Astrocyte (in vitro differentiated cells and primary cell): ENCODE measurements around the gene FAM200B. TPM values are rescaled to one million over a fixed set of nuclear protein-coding genes. Genes with fewer than 3 reads are reported as not detected.

Source experiments
- DNase-seq: peaks from one replicate; pipeline ENCODE4 v3.0.0-alpha.2; 2010; ENCODE audit warnings: low read depth
- FAIRE-seq: peaks from 2 replicates; lab custom pipeline; 2011; peaks lifted over from hg19 to GRCh38; lab: Jason Lieb, UNC
- H2AFZ ChIP-seq: 2 replicates; pipeline ENCODE4 v1.6.0; 2012; ENCODE audit warnings: low read depth, low read length, inconsistent platforms
- H3K27ac ChIP-seq: 2 replicates; pipeline ENCODE4 v1.5.1; 2011; ENCODE audit warnings: low read depth, low read length, inconsistent platforms
- H3K27me3 ChIP-seq: 2 replicates; pipeline ENCODE4 v1.6.0; 2011; ENCODE audit warnings: low read length, inconsistent platforms; ENCODE audit not compliant: insufficient read depth
- H3K36me3 ChIP-seq: 2 replicates; pipeline ENCODE4 v1.5.1; 2011; ENCODE audit warnings: low read length, inconsistent platforms; ENCODE audit not compliant: insufficient read depth
- H3K4me1 ChIP-seq: 2 replicates; pipeline ENCODE4 v1.5.1; 2011; ENCODE audit warnings: low read length, inconsistent platforms; ENCODE audit not compliant: insufficient read depth
- H3K4me2 ChIP-seq: 2 replicates; pipeline ENCODE4 v1.6.0; 2012; ENCODE audit warnings: low read length, inconsistent platforms
- H3K4me3 ChIP-seq: 2 replicates; pipeline ENCODE4 v1.5.1; 2011; ENCODE audit warnings: low read depth, mild to moderate bottlenecking, low read length, inconsistent platforms; ENCODE audit not compliant: insufficient read depth
- H3K79me2 ChIP-seq: 2 replicates; pipeline ENCODE4 v1.6.0; 2012; ENCODE audit warnings: mild to moderate bottlenecking, low read length, inconsistent platforms; ENCODE audit not compliant: insufficient read depth
- H3K9ac ChIP-seq: 2 replicates; pipeline ENCODE4 v1.6.0; 2012; ENCODE audit warnings: mild to moderate bottlenecking, low read length, inconsistent platforms
- H3K9me3 ChIP-seq: 2 replicates; pipeline ENCODE4 v1.5.1; 2012; ENCODE audit warnings: low read depth, mild to moderate bottlenecking, low read length, inconsistent platforms; ENCODE audit not compliant: insufficient read depth
- H4K20me1 ChIP-seq: 2 replicates; pipeline ENCODE4 v1.6.0; 2012; ENCODE audit warnings: low read length, inconsistent platforms; ENCODE audit not compliant: insufficient read depth
- H3K27ac Mint-ChIP-seq: one replicate; pipeline ENCODE4 v1.8.0; 2021; ENCODE audit warnings: mild to moderate bottlenecking, mixed read lengths; ENCODE audit not compliant: unreplicated experiment
- H3K27me3 Mint-ChIP-seq: one replicate; pipeline ENCODE4 v1.8.0; 2021; ENCODE audit warnings: low read depth, mixed read lengths; ENCODE audit not compliant: unreplicated experiment
- H3K36me3 Mint-ChIP-seq: one replicate; pipeline ENCODE4 v1.8.0; 2021; ENCODE audit warnings: low read depth, mixed read lengths; ENCODE audit not compliant: unreplicated experiment
- H3K4me1 Mint-ChIP-seq: one replicate; pipeline ENCODE4 v1.8.0; 2021; ENCODE audit warnings: low read depth, mixed read lengths; ENCODE audit not compliant: unreplicated experiment
- H3K4me3 Mint-ChIP-seq: one replicate; pipeline ENCODE4 v1.8.0; 2021; ENCODE audit warnings: mild to moderate bottlenecking, moderate library complexity, mixed read lengths; ENCODE audit not compliant: unreplicated experiment
- H3K9me3 Mint-ChIP-seq: one replicate; pipeline ENCODE4 v1.8.0; 2021; ENCODE audit warnings: mild to moderate bottlenecking, mixed read lengths; ENCODE audit not compliant: unreplicated experiment
- EZH2 ChIP-seq: IDR thresholded peaks from 2 replicates; pipeline ENCODE4 v1.6.1; 2012; ENCODE audit warnings: mild to moderate bottlenecking, low read length, inconsistent platforms; ENCODE audit not compliant: insufficient read depth
- total RNA-seq: library from RNA; stranded (reverse); gene quantifications from 2 replicates; pipeline ENCODE4 v1.2.1, GENCODE V29; 2021
- TF ChIP-seq, protein P1 (sequence below): IDR thresholded peaks from 2 replicates; pipeline ENCODE4 v1.5.1; 2011; ENCODE audit warnings: low read depth, mild to moderate bottlenecking, inconsistent platforms, low read length, moderate library complexity; ENCODE audit not compliant: insufficient read depth

FAM200B gene
- total RNA-seq, 1 donor from 2014 or later = 74.7 TPM

DNA sequence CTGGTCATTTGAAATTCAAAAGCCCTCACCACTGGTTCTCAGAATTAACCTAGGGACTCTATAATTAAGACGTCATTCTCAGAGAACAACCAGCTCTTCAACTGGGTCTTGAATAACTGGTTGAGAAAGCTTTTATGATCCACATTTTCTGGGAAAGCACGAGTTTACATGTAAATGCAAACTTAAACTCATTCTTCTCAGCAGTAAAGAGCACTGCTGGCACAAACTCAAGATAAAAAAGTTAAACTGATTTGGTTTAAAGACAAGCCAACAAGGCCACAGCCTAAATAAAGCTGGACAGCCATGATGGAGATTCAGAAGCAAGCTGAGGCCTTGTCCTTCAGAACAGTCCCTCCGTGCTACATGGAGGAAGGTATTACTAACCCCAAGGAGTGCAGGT is 34.5 kb downstream of the FAM200B start:
- H3K4me3 Mint-ChIP-seq = no peak overlapping the region
- H3K36me3 Mint-ChIP-seq = no peaks in the 10 kb centered on the region
- H3K27me3 Mint-ChIP-seq = no peaks in the 10 kb centered on the region
- no peaks in the 10 kb centered on the region for H3K79me2 ChIP-seq
- no peak overlapping the region for H3K9ac ChIP-seq
- no peak for FAIRE-seq
- H4K20me1 ChIP-seq = no peaks in the 10 kb centered on the region
- H3K4me3 ChIP-seq = no peak overlapping the region
- DNase-seq = no peak
- peaks cover 24% of the 10 kb centered on the region for H3K4me1 ChIP-seq
- peaks cover 25% of the 10 kb centered on the region for H3K4me1 Mint-ChIP-seq
- H3K4me2 ChIP-seq = no peak overlapping the region
- H3K9me3 ChIP-seq = no peaks in the 10 kb centered on the region
- no peaks in the 10 kb centered on the region for H3K9me3 Mint-ChIP-seq
- no peaks in the 10 kb centered on the region for H3K27me3 ChIP-seq
- peaks cover 4% of the 10 kb centered on the region for H3K36me3 ChIP-seq
- no peak overlapping the region for H3K27ac Mint-ChIP-seq
- no peak overlapping the region for H3K27ac ChIP-seq
- no peak overlapping the region for H2AFZ ChIP-seq
- TF ChIP-seq EZH2 = no peak
- TF ChIP-seq, protein P1, sequence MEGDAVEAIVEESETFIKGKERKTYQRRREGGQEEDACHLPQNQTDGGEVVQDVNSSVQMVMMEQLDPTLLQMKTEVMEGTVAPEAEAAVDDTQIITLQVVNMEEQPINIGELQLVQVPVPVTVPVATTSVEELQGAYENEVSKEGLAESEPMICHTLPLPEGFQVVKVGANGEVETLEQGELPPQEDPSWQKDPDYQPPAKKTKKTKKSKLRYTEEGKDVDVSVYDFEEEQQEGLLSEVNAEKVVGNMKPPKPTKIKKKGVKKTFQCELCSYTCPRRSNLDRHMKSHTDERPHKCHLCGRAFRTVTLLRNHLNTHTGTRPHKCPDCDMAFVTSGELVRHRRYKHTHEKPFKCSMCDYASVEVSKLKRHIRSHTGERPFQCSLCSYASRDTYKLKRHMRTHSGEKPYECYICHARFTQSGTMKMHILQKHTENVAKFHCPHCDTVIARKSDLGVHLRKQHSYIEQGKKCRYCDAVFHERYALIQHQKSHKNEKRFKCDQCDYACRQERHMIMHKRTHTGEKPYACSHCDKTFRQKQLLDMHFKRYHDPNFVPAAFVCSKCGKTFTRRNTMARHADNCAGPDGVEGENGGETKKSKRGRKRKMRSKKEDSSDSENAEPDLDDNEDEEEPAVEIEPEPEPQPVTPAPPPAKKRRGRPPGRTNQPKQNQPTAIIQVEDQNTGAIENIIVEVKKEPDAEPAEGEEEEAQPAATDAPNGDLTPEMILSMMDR = no peak

DNA sequence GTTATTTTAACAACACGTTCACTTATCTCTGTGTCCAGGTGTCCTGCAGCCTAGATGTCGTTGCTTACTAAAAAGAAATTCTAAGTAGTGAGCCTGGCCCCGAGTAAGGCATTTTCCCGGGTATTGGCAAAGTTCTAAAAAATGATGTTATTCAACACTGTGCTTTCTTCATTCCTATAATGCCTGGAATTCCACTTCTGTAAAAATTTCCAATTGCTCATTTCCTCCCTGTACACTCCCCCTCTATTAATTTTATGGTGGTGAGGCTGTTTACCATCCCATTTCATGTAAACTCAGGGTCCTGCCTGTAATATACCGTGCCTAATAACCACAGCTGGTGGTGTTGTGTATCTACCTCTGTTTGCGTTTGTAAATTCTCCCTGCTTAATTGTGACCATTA is 35.5 kb downstream of the FAM200B start:
- H3K27ac ChIP-seq = peak overlapping the region; percentile 52
- H3K79me2 ChIP-seq = no peaks in the 10 kb centered on the region
- H3K9me3 ChIP-seq = no peaks in the 10 kb centered on the region
- H3K27me3 ChIP-seq = no peaks in the 10 kb centered on the region
- no peak overlapping the region for H3K4me3 ChIP-seq
- H3K27ac Mint-ChIP-seq = peak overlapping the region; percentile 44
- TF ChIP-seq, protein P1 = no peak
- no peak for TF ChIP-seq EZH2
- no peak overlapping the region for H3K4me3 Mint-ChIP-seq
- peak; percentile 68 for FAIRE-seq
- peak overlapping the region; percentile 55 for H3K4me2 ChIP-seq
- peak overlapping the region; percentile 23 for H2AFZ ChIP-seq
- H3K36me3 Mint-ChIP-seq = peaks cover 1% of the 10 kb centered on the region
- H3K9me3 Mint-ChIP-seq = no peaks in the 10 kb centered on the region
- peaks cover 24% of the 10 kb centered on the region for H3K4me1 ChIP-seq
- H3K36me3 ChIP-seq = peaks cover 4% of the 10 kb centered on the region
- no peaks in the 10 kb centered on the region for H3K27me3 Mint-ChIP-seq
- peak; percentile 66 for DNase-seq
- no peaks in the 10 kb centered on the region for H4K20me1 ChIP-seq
- peaks cover 25% of the 10 kb centered on the region for H3K4me1 Mint-ChIP-seq
- peak overlapping the region; percentile 17 for H3K9ac ChIP-seq

DNA sequence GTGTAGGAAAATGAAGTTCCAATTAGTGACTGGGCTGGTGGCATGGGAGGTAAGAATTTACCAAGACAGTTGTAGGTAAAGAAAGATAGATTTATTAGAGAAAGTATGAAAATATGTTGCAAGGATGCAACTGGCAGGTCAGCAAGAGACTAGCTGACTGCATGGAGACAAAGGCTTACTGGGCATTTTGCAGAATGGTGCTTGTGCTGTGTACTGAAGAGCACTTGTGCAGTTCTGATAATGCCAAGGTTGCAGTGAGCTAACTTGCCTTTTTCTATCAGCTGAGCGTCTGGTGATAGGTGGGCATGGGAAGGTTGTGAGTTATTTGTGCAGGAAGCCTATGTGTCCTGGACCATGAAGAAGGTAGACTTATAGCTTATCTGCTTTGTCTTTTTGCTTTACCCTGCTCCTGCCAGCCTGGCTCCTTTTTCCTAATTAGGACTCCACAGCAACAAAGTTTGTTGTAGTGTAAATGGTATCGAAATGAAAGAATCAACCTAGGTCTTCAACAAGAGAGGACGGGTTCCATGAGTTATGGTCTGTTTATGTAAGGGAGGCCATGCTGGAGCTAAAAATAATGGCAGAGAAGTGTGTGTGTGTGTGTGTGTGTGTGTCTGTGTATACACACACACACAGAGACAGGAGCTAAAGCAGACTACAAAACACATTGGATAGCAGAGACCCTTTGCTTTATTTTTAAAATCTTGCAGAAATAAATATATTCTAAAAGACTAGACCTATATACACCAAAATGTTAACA is 36.2 kb downstream of the FAM200B start:
- DNase-seq (no peak), FAIRE-seq (no peak)
- TF ChIP-seq EZH2 = no peak
- TF ChIP-seq, protein P1 = no peak
- no peaks in the 10 kb centered on the region for H3K27me3 Mint-ChIP-seq
- H3K9me3 ChIP-seq = no peaks in the 10 kb centered on the region
- H3K4me1 ChIP-seq = peaks cover 24% of the 10 kb centered on the region
- no peak overlapping the region for H3K4me3 Mint-ChIP-seq
- H3K36me3 Mint-ChIP-seq = peaks cover 3% of the 10 kb centered on the region
- no peaks in the 10 kb centered on the region for H3K9me3 Mint-ChIP-seq
- no peak overlapping the region for H2AFZ ChIP-seq
- no peaks in the 10 kb centered on the region for H3K79me2 ChIP-seq
- no peak overlapping the region for H3K4me2 ChIP-seq
- H3K9ac ChIP-seq = no peak overlapping the region
- no peak overlapping the region for H3K27ac Mint-ChIP-seq
- H3K4me1 Mint-ChIP-seq = peaks cover 25% of the 10 kb centered on the region
- H3K36me3 ChIP-seq = peaks cover 4% of the 10 kb centered on the region
- H3K27me3 ChIP-seq = no peaks in the 10 kb centered on the region
- no peak overlapping the region for H3K4me3 ChIP-seq
- peak overlapping the region; percentile 52 for H3K27ac ChIP-seq
- H4K20me1 ChIP-seq = no peaks in the 10 kb centered on the region
